Activated CD4-positive, alpha-beta T cell treated with anti-CD3 and anti-CD28 coated beads, Interleukin-2, amount 10 ng/mL, durations not matched to agents 24 days and 14 days (primary cell): ENCODE data around the gene PARD3. TPM values are rescaled to one million over a fixed set of nuclear protein-coding genes. Genes with fewer than 3 reads are reported as not detected.

Experiments
- DNase-seq: peaks from one replicate; pipeline ENCODE4 v3.0.0; 2022
- H3K27ac Mint-ChIP-seq: one replicate; pipeline ENCODE4 v1.8.0; 2022; ENCODE audit warnings: mild to moderate bottlenecking, mixed read lengths
- H3K27me3 Mint-ChIP-seq: one replicate; pipeline ENCODE4 v1.8.0; 2022; ENCODE audit warnings: mixed read lengths
- H3K36me3 Mint-ChIP-seq: one replicate; pipeline ENCODE4 v1.8.0; 2022; ENCODE audit warnings: low read depth, mild to moderate bottlenecking, mixed read lengths
- H3K4me1 Mint-ChIP-seq: one replicate; pipeline ENCODE4 v1.8.0; 2021; ENCODE audit warnings: mixed read lengths
- H3K4me3 Mint-ChIP-seq: one replicate; pipeline ENCODE4 v1.8.0; 2022; ENCODE audit warnings: mild to moderate bottlenecking, moderate library complexity, mixed read lengths
- H3K9me3 Mint-ChIP-seq: one replicate; pipeline ENCODE4 v1.8.0; 2021; ENCODE audit warnings: mixed read lengths
- intact Hi-C: fragments of 100-400 bp; cut with micrococcal nuclease; formaldehyde crosslinking; loops from one replicate; pipeline ENCODE4 v1.15.1; 2023
- total RNA-seq: library from RNA; stranded (reverse); gene quantifications from 2 replicates; pipeline ENCODE4 v1.2.3, GENCODE V29; 2022

Gene PARD3
- total RNA-seq, 1 donor from 2014 or later = 2.9 TPM

DNA sequence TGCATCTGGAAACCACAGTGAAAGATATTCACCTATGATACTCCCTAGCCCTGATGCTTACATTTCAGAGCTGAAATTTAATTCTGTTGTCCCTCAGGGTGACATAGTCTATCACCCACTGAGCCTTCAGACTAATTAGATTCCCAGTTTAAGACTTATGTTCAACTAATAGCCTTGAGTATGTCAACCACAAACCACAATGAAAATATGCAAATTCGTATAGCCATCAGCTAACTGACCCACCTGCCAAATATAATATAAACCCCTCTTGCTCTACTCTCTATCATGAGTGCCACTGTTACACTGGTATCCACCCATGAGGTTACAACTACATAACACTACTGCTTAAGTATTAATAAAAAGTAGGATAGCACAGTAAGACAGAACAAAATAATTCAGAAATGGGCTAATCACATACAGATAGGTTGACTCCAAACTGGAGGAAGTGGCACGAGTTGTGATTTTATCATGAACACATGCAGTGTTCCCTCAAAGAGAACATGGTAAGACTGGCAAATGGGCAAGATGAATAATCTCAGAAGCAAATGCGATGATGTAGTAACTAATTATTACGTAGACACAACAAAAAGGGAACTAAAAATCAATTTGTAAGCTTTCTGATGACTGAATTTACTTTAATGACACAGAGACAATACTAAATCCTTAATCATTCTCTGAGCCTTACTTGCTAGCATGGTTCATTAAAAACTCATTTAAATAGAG, 290.6 kb downstream of the PARD3 start:
- no peak overlapping the region for H3K27ac Mint-ChIP-seq
- H3K9me3 Mint-ChIP-seq = no peaks in the 10 kb centered on the region
- no peaks in the 10 kb centered on the region for H3K4me1 Mint-ChIP-seq
- no peak for DNase-seq
- no peaks in the 10 kb centered on the region for H3K36me3 Mint-ChIP-seq
- peaks cover 7% of the 10 kb centered on the region for H3K27me3 Mint-ChIP-seq
- no peak overlapping the region for H3K4me3 Mint-ChIP-seq
- intact Hi-C loops = loop anchor here (5.0 kb wide), 1 partner anchor 113 kb away; no protein-coding TSS in a partner anchor

- no peak for DNase-seq
- Mint-ChIP-seq H3K27me3 (peaks cover 7% of the 10 kb centered on the region), H3K27ac (no peak overlapping the region), H3K4me1 (no peaks in the 10 kb centered on the region), H3K9me3 (no peaks in the 10 kb centered on the region), H3K4me3 (no peak overlapping the region), H3K36me3 (no peaks in the 10 kb centered on the region)
- intact Hi-C loops = loop anchor here (5.0 kb wide), 1 partner anchor 114 kb away; no protein-coding TSS in a partner anchor
Measured at GRCh38 chr10:34523017-34523767, 291.9 kb downstream of the PARD3 start.

GRCh38 chr10:34522546-34522945, 292.6 kb downstream of the PARD3 start:
- peaks cover 7% of the 10 kb centered on the region for H3K27me3 Mint-ChIP-seq

DNA sequence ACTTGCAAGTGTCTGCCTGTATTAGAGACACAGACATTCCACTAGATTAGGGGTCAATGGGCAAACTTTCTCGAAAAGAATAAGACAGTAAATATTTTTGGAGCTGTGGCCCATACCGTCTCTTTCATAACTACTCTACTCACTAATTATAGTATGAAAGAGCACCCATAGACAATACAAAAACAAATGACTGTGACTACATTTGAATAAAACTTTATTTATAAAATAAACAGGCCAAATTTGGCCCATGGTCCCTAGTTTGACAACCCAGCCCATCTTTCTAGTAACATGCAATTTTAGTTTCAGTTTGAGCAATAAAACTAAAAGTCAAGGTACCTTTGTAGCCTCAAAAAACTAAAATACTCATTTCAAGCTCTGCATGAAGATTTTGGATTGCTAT, 294.6 kb downstream of the PARD3 start:
- no peak for DNase-seq
- no peaks in the 10 kb centered on the region for H3K36me3 Mint-ChIP-seq
- H3K9me3 Mint-ChIP-seq = no peaks in the 10 kb centered on the region
- intact Hi-C loops = loop anchor here (5.0 kb wide), 1 partner anchor 117 kb away; no protein-coding TSS in a partner anchor
- no peak overlapping the region for H3K4me3 Mint-ChIP-seq
- no peak overlapping the region for H3K27ac Mint-ChIP-seq
- H3K4me1 Mint-ChIP-seq = no peaks in the 10 kb centered on the region
- peaks cover 4% of the 10 kb centered on the region for H3K27me3 Mint-ChIP-seq

More at GRCh38 chr10:34522546-34522945, 292.6 kb downstream of the PARD3 start:
- Mint-ChIP-seq H3K27ac (no peak overlapping the region), H3K4me3 (no peak overlapping the region), H3K4me1 (no peaks in the 10 kb centered on the region), H3K9me3 (no peaks in the 10 kb centered on the region), H3K36me3 (no peaks in the 10 kb centered on the region)
- no peak for DNase-seq
- intact Hi-C loops = loop anchor here (5.0 kb wide), 1 partner anchor 115 kb away; no protein-coding TSS in a partner anchor

GRCh38 chr10:34520084-34520483, 295.0 kb downstream of the PARD3 start:
- H3K4me3 Mint-ChIP-seq = no peak overlapping the region
- H3K27me3 Mint-ChIP-seq = peaks cover 4% of the 10 kb centered on the region
- H3K4me1 Mint-ChIP-seq = no peaks in the 10 kb centered on the region
- no peaks in the 10 kb centered on the region for H3K9me3 Mint-ChIP-seq
- no peak for DNase-seq
- H3K27ac Mint-ChIP-seq = no peak overlapping the region
- intact Hi-C loops = loop anchor here (5.0 kb wide), 1 partner anchor 117 kb away; no protein-coding TSS in a partner anchor
- no peaks in the 10 kb centered on the region for H3K36me3 Mint-ChIP-seq

DNA sequence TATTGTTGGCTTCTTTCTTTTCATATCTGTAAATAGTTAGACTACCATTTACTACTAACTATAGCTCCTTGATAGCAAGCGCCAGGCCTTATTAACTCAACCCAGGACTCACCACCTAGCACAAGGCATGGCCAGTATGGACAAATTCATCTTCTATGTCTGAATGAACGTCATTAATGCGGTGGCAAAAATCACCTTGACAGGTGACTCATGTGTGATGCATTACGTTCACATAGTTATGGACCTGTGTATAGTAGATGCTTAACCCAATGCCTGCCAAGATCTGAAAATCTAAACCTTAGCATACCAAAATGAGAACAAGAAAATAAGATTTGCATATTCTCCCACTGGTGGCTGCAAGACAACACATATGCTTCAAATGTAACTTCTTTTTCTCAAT, 300.8 kb downstream of the PARD3 start:
- no peak for DNase-seq
- Mint-ChIP-seq H3K27ac (no peak overlapping the region), H3K4me1 (no peaks in the 10 kb centered on the region), H3K36me3 (no peaks in the 10 kb centered on the region), H3K4me3 (no peak overlapping the region), H3K9me3 (no peaks in the 10 kb centered on the region), H3K27me3 (no peaks in the 10 kb centered on the region)
- intact Hi-C loops = no loop called here

GRCh38 chr10:34513636-34514035, 301.5 kb downstream of the PARD3 start:
- intact Hi-C loops = no loop called here
- Mint-ChIP-seq H3K27ac (no peak overlapping the region), H3K27me3 (peaks cover 1% of the 10 kb centered on the region), H3K36me3 (no peaks in the 10 kb centered on the region), H3K4me1 (no peaks in the 10 kb centered on the region), H3K9me3 (no peaks in the 10 kb centered on the region), H3K4me3 (no peak overlapping the region)
- no peak for DNase-seq

DNA sequence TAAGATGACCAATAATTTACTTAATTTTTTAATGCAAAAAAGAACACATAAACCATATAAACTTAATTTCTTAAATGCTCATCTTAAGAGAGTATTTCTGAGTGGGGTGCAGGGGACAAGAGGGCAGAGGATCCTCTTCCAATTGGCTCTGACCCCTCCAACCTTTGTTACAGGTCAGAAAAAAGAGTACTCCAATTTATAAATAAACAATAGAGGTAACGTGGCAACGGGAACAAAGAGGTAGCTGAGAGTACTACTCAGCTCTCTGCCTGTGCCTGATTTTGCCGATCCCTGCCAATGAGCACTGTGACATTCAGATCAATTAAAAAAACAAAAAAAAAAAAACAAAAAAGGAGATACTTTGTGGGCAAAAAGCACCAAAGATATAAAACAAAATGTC, 307.9 kb downstream of the PARD3 start:
- Mint-ChIP-seq H3K9me3 (no peaks in the 10 kb centered on the region), H3K4me3 (no peak overlapping the region)

DNA sequence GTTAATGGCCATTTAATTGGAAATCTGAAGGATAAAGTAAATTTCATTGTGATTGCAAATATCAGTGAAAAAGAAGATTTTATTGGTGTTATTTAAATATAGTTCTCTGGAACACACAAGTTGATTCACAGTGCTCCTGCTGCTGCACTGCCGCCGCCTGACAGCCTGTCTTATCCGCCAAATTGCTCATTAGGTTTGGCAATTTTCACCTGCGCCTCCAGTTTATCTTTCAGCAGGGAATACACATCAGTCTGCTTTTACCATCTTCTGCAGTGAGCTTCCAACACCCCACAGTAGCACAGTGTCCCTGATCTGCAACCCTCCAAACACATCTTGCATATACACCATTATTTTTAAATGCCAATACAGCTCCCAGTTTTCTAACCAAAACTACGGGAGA, 308.3 kb downstream of the PARD3 start:
- H3K4me1 Mint-ChIP-seq = no peaks in the 10 kb centered on the region
- peaks cover 5% of the 10 kb centered on the region for H3K27me3 Mint-ChIP-seq
- no peak for DNase-seq
- no peaks in the 10 kb centered on the region for H3K9me3 Mint-ChIP-seq
- intact Hi-C loops = no loop called here
- H3K36me3 Mint-ChIP-seq = no peaks in the 10 kb centered on the region
- H3K4me3 Mint-ChIP-seq = no peak overlapping the region
- H3K27ac Mint-ChIP-seq = no peak overlapping the region

More for the DNA sequence above, 307.9 kb downstream of the PARD3 start:
- Mint-ChIP-seq H3K27ac (no peak overlapping the region), H3K36me3 (no peaks in the 10 kb centered on the region), H3K27me3 (peaks cover 5% of the 10 kb centered on the region), H3K4me1 (no peaks in the 10 kb centered on the region)
- intact Hi-C loops = no loop called here
- no peak for DNase-seq

- Mint-ChIP-seq H3K27me3 (peaks cover 5% of the 10 kb centered on the region), H3K4me3 (no peak overlapping the region), H3K36me3 (no peaks in the 10 kb centered on the region), H3K4me1 (no peaks in the 10 kb centered on the region), H3K27ac (no peak overlapping the region), H3K9me3 (no peaks in the 10 kb centered on the region)
- DNase-seq = no peak
- intact Hi-C loops = no loop called here
Measured at GRCh38 chr10:34505338-34505737, 309.8 kb downstream of the PARD3 start.

DNA sequence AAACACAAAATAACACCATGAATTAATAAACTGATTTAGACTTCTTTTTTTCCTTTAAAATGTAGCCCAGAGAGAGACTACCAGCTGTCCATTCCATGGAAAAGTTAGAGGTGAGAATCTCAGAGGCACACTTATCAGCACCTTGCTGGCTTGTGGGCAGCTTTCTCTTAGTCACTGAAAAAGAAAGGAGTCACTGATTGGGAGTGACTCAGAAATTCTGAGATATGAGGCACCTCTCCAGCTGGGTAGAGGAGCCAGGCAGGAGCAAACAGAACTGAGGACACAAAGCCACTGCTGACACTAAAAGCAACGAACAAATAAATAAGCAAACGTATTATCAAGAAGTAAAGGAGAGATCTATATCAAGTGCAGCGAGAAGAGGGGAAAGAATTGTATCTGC, 310.6 kb downstream of the PARD3 start:
- Mint-ChIP-seq H3K27me3 (peaks cover 5% of the 10 kb centered on the region), H3K9me3 (no peaks in the 10 kb centered on the region), H3K36me3 (no peaks in the 10 kb centered on the region), H3K4me1 (no peaks in the 10 kb centered on the region), H3K27ac (no peak overlapping the region), H3K4me3 (no peak overlapping the region)
- DNase-seq = no peak
- intact Hi-C loops = no loop called here

DNA sequence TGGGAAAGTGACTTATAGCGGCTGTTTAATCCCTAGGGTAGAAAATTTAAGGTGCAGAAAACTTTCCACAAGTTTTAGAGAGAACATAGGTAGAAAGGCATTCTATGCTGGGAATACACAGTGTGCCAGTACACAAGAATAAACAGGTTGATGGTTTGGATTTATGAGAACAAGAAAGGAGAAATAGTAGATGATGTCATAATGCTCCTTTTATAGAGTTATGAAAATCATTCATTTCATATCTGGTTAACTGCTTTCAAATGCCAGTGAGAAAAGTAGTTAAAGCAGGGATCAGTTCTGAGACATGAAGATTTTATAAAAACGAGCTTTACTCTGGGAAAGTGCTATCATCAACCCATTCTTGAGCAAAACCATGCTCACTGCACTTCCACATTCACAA, 311.4 kb downstream of the PARD3 start:
- no peaks in the 10 kb centered on the region for H3K4me1 Mint-ChIP-seq
- intact Hi-C loops = no loop called here

GRCh38 chr10:34499612-34500279, 315.4 kb downstream of the PARD3 start:
- H3K27me3 Mint-ChIP-seq = no peaks in the 10 kb centered on the region
- intact Hi-C loops = no loop called here
- H3K4me3 Mint-ChIP-seq = no peak overlapping the region
- no peaks in the 10 kb centered on the region for H3K9me3 Mint-ChIP-seq
- DNase-seq = no peak
- H3K4me1 Mint-ChIP-seq = no peaks in the 10 kb centered on the region
- H3K36me3 Mint-ChIP-seq = no peaks in the 10 kb centered on the region
- no peak overlapping the region for H3K27ac Mint-ChIP-seq

More for the DNA sequence above, 311.4 kb downstream of the PARD3 start:
- Mint-ChIP-seq H3K27me3 (peaks cover 5% of the 10 kb centered on the region), H3K27ac (no peak overlapping the region), H3K4me3 (no peak overlapping the region), H3K36me3 (no peaks in the 10 kb centered on the region), H3K9me3 (no peaks in the 10 kb centered on the region)
- no peak for DNase-seq

DNA sequence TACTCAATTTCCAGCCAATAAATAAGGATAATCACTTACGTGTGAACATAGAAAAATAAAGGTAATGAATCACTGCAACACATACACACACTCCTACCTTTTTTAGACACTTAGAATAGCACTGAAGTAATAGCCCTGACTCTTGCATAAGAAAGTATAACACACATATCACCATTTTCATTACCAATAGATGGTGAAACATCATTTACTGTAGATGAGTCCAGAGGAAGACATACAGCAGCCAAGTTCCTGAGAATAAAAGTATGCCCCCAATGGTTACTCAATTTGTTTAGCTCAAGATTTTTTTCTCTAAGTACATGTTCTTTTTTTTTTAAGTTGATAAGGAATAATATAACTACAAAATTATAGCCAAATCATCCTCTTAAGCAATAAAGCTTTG, 316.3 kb downstream of the PARD3 start:
- intact Hi-C loops = no loop called here
- no peak for DNase-seq
- Mint-ChIP-seq H3K9me3 (no peaks in the 10 kb centered on the region), H3K36me3 (no peaks in the 10 kb centered on the region), H3K4me1 (no peaks in the 10 kb centered on the region), H3K27ac (no peak overlapping the region), H3K4me3 (no peak overlapping the region), H3K27me3 (no peaks in the 10 kb centered on the region)
